Small intestine (tissue), 7 donors: ENCODE results near the gene DPM3. TPM values are rescaled to one million over a fixed set of nuclear protein-coding genes. Genes with fewer than 3 reads are reported as not detected.

Experiments
- DNase-seq, 2 donors: peaks; one replicate each; pipeline versions ENCODE4 v3.0.0 to v3.0.0-alpha.2; 2013
- FAIRE-seq: peaks from 2 replicates; lab custom pipeline; 2012; peaks lifted over from hg19 to GRCh38; lab: Jason Lieb, UNC
- H3K27ac ChIP-seq, 3 donors: one replicate each; pipeline ENCODE4 v1.5.1; 2013; ENCODE audit warnings: low read length in 2 of 3, mild to moderate bottlenecking in 2 of 3, control low read depth in 1 of 3, inconsistent platforms in 1 of 3, low read depth in 1 of 3, moderate library complexity in 1 of 3
- H3K27me3 ChIP-seq, 3 donors: one replicate each; pipeline ENCODE4 v1.6.1; 2013; ENCODE audit warnings: low read length in 3 of 3, inconsistent platforms in 1 of 3; ENCODE audit not compliant: control insufficient read depth in 3 of 3, insufficient read depth in 3 of 3
- H3K36me3 ChIP-seq, 3 donors: one replicate each; pipeline ENCODE4 v1.6.1; 2013; ENCODE audit warnings: low read length in 3 of 3, inconsistent platforms in 1 of 3, low read depth in 1 of 3, mild to moderate bottlenecking in 1 of 3, moderate library complexity in 1 of 3; ENCODE audit not compliant: control insufficient read depth in 3 of 3, insufficient read depth in 2 of 3
- H3K4me1 ChIP-seq, 3 donors: one replicate each; pipeline ENCODE4 v1.6.1; 2013; ENCODE audit warnings: low read length in 2 of 3, inconsistent platforms in 1 of 3, low read depth in 1 of 3, mild to moderate bottlenecking in 1 of 3, moderate library complexity in 1 of 3; ENCODE audit not compliant: control insufficient read depth in 3 of 3, insufficient read depth in 2 of 3
- H3K4me3 ChIP-seq, 3 donors: one replicate each; pipeline ENCODE4 v1.5.1; 2013; ENCODE audit warnings: low read length in 3 of 3, control low read depth in 1 of 3, inconsistent platforms in 1 of 3, low read depth in 1 of 3, mild to moderate bottlenecking in 1 of 3, moderate library complexity in 1 of 3
- H3K9me3 ChIP-seq, 2 donors: one replicate each; pipeline ENCODE4 v1.6.1; 2013; ENCODE audit warnings: low read depth in 1 of 2, low read length in 1 of 2; ENCODE audit not compliant: control insufficient read depth in 2 of 2, insufficient read depth in 1 of 2
- WGBS, 3 donors: extraction: QIAGEN DNeasy Blood & Tissue Kit; methylation state at CpG; one replicate each; pipeline ENCODE4 v1.1.7; 2013; 5-methylcytosine and 5-hydroxymethylcytosine counted together
- polyA plus RNA-seq, 4 donors: library from polyadenylated mRNA; stranded (reverse) in 3 of 4; unstranded in 1 of 4; fragments of 200-250 nt in 3 of 4; fragments of 120-200 nt in 1 of 4; gene quantifications; one replicate each; pipeline versions ENCODE4 v1.2.1 to v1.2.3, GENCODE V29; 2013
- donor health status: healthy with polysubstance abuse.
- donor health status: control.
- donor health status: control.
- donor health status: Bipolar disorder and iron deficiency.
- donor health status: healthy.

The DPM3 gene
- polyA plus RNA-seq, 4 donors, result 68.5 to 306 (median 238) TPM

- H3K4me3 ChIP-seq, result peak within 1 kb of the TSS; percentile 62 to 92 (median 86)
- FAIRE-seq (no peak), DNase-seq (peak in 1 of 2 donors; percentile 20)
- H3K27me3 ChIP-seq, result peaks cover 0 to 24% (median 2%) of the 10 kb centered on the region in 3 donors
- 2 to 5% (median 3%) methylated on average over 38 of the region's 38 CpGs for WGBS, 3 donors
- peaks cover 0 to 27% (median 4%) of the 10 kb centered on the region in 3 donors for H3K36me3 ChIP-seq
- peaks cover 3 to 13% (median 4%) of the 10 kb centered on the region in 3 donors for H3K4me1 ChIP-seq
- peak within 1 kb of the TSS; percentile 81 to 90 (median 83) for H3K27ac ChIP-seq
- H3K9me3 ChIP-seq, result no peaks in the 10 kb centered on the region
Observed at GRCh38 chr1:155173478-155174323, 33.4 kb upstream of the DPM3 start, which contains the start of gene TRIM46. Gene TRIM46 (plus strand): TSS chr1:155173849. CDS start chr1:155173967, 118 bp downstream.

- DNase-seq, result peak; percentile 96 to 97
- WGBS, 3 donors, result 0 to 1% (median 1%) methylated on average over 43 to 57 of the region's 57 CpGs
- peak within 1 kb of the TSS; percentile 62 to 92 (median 86) for H3K4me3 ChIP-seq
- peaks cover 3 to 13% (median 4%) of the 10 kb centered on the region in 3 donors for H3K4me1 ChIP-seq
- FAIRE-seq, result no peak
- no peaks in the 10 kb centered on the region for H3K9me3 ChIP-seq
- peaks cover 0 to 25% (median 4%) of the 10 kb centered on the region in 3 donors for H3K36me3 ChIP-seq
- H3K27ac ChIP-seq, result peak within 1 kb of the TSS; percentile 81 to 90 (median 83)
- H3K27me3 ChIP-seq, result peaks cover 0 to 24% (median 2%) of the 10 kb centered on the region in 3 donors
Observed at GRCh38 chr1:155172732-155173477, 32.6 kb upstream of the DPM3 start, which contains the start of gene KRTCAP2. Gene KRTCAP2 (minus strand): TSS chr1:155173304. CDS start chr1:155173224, 80 bp downstream.

GRCh38 chr1:155171836-155172731 lies 31.8 kb upstream of the DPM3 start:
- peaks cover 3 to 20% (median 4%) of the 10 kb centered on the region in 3 donors for H3K4me1 ChIP-seq
- H3K27ac ChIP-seq, result peak overlapping the region; percentile 81 to 90 (median 83)
- peaks cover 0 to 26% (median 2%) of the 10 kb centered on the region in 3 donors for H3K27me3 ChIP-seq
- 42 to 47% (median 46%) methylated on average over 8 of the region's 8 CpGs for WGBS, 3 donors
- peak overlapping the region; percentile 62 to 92 (median 86) for H3K4me3 ChIP-seq
- H3K36me3 ChIP-seq, result peaks cover 0 to 25% (median 4%) of the 10 kb centered on the region in 3 donors
- no peak for DNase-seq
- H3K9me3 ChIP-seq, result no peaks in the 10 kb centered on the region
- FAIRE-seq, result no peak

GRCh38 chr1:155170806-155171205 lies 30.5 kb upstream of the DPM3 start:
- DNase-seq (no peak), FAIRE-seq (no peak)
- Histone ChIP-seq H3K9me3 (no peaks in the 10 kb centered on the region), H3K27me3 (peaks cover 0 to 30% (median 2%) of the 10 kb centered on the region in 3 donors), H3K27ac (no peak overlapping the region), H3K4me3 (no peak overlapping the region), H3K4me1 (peaks cover under 1 to 17% (median under 1%) of the 10 kb centered on the region in 3 donors), H3K36me3 (peaks cover 0 to 25% (median 4%) of the 10 kb centered on the region in 3 donors)
- 92 to 97% (median 96%) methylated on average over 7 of the region's 7 CpGs for WGBS, 3 donors

GRCh38 chr1:155170101-155170785 lies 29.9 kb upstream of the DPM3 start:
- peaks cover 0 to 17% (median 0%) of the 10 kb centered on the region in 3 donors for H3K4me1 ChIP-seq
- 85 to 96% (median 86%) methylated on average over 2 of the region's 2 CpGs for WGBS, 3 donors
- H3K4me3 ChIP-seq, result no peak overlapping the region
- no peak for FAIRE-seq
- peaks cover 0 to 27% (median 2%) of the 10 kb centered on the region in 3 donors for H3K27me3 ChIP-seq
- DNase-seq, result no peak
- H3K36me3 ChIP-seq, result peaks cover 0 to 25% (median 4%) of the 10 kb centered on the region in 3 donors
- H3K9me3 ChIP-seq, result no peaks in the 10 kb centered on the region
- H3K27ac ChIP-seq, result no peak overlapping the region

- H3K36me3 ChIP-seq, result peaks cover 0 to 25% (median 4%) of the 10 kb centered on the region in 3 donors
- 80 to 89% (median 81%) methylated on average over 5 of the region's 5 CpGs for WGBS, 3 donors
- no peak for FAIRE-seq
Observed at GRCh38 chr1:155169541-155169940, 29.2 kb upstream of the DPM3 start.

More at GRCh38 chr1:155169541-155169940, 29.2 kb upstream of the DPM3 start:
- H3K4me1 ChIP-seq, result peaks cover 0 to 17% (median 0%) of the 10 kb centered on the region in 3 donors
- no peak overlapping the region for H3K27ac ChIP-seq
- DNase-seq, result no peak
- no peak overlapping the region for H3K4me3 ChIP-seq
- peaks cover 0 to 20% (median 2%) of the 10 kb centered on the region in 3 donors for H3K27me3 ChIP-seq
- no peaks in the 10 kb centered on the region for H3K9me3 ChIP-seq
